H1 (cell line): ENCODE results near the gene AAK1.

Source experiments
- ASH2L ChIP-seq: fragments of 200-600, 300-600 bp; sonication (generic); IDR thresholded peaks from one replicate; pipeline ENCODE4 v1.7.1; 2017; ENCODE audit warnings: low read length
- ATF3 ChIP-seq: IDR thresholded peaks from 2 replicates; pipeline ENCODE4 v1.6.1; 2011; ENCODE audit warnings: low read depth, mild to moderate bottlenecking, low read length; ENCODE audit not compliant: insufficient read depth
- CTCF ChIP-seq, 3 experiments: IDR thresholded peaks; 1 replicate in 2 of 3; 2 replicates in 1 of 3; pipeline versions ENCODE4 v1.5.1 to v1.6.1; 2011; ENCODE audit warnings: low read length in 3 of 3, mild to moderate bottlenecking in 3 of 3, inconsistent platforms in 2 of 3, low read depth in 1 of 3, moderate library complexity in 1 of 3; ENCODE audit not compliant: insufficient read depth in 1 of 3; ENCODE audit errors: control extremely low read depth in 1 of 3
- POLR2A ChIP-seq, 2 experiments: IDR thresholded peaks; 1 replicate in 1 of 2; 2 replicates in 1 of 2; pipeline ENCODE4 v1.6.1; 2011; ENCODE audit warnings: low read depth in 2 of 2, low read length in 2 of 2, mild to moderate bottlenecking in 2 of 2; ENCODE audit errors: control extremely low read depth in 1 of 2
- POLR2AphosphoS5 ChIP-seq: IDR thresholded peaks from 2 replicates; pipeline ENCODE4 v1.6.1; 2011; ENCODE audit warnings: low read depth, low read length
- SP2 ChIP-seq: IDR thresholded peaks from 2 replicates; pipeline ENCODE4 v1.6.1; 2012; ENCODE audit warnings: mild to moderate bottlenecking, low read length, inconsistent platforms

- no peak for TF ChIP-seq SP2
- no peak for TF ChIP-seq POLR2AphosphoS5
- no peak for TF ChIP-seq ASH2L
- TF ChIP-seq CTCF (IDR thresholded peaks at IDR 0.05; ENCODE audit: control extremely low read depth in 1 of 3, insufficient read depth in 1 of 3, low read depth in 1 of 3, low read length in 3 of 3) = no peak
- TF ChIP-seq POLR2A (IDR thresholded peaks at IDR 0.05; ENCODE audit: control extremely low read depth in 1 of 2, low read depth in 2 of 2, low read length in 2 of 2) = no peak
- TF ChIP-seq ATF3 = no peak
Measured at GRCh38 chr2:69580486-69580885, 63.1 kb downstream of the AAK1 start.
